ENCODE data around the gene CYP2W1. TPM values are rescaled to one million over a fixed set of nuclear protein-coding genes. Genes with fewer than 3 reads are reported as not detected.
A peak's percentile ranks its signal among the peaks of the same experiment; 100 is the strongest.

Gene CYP2W1
- total and polyA plus RNA-seq, 2 experiments from 2014 or later = 31.1 to 72.3 TPM

DNA sequence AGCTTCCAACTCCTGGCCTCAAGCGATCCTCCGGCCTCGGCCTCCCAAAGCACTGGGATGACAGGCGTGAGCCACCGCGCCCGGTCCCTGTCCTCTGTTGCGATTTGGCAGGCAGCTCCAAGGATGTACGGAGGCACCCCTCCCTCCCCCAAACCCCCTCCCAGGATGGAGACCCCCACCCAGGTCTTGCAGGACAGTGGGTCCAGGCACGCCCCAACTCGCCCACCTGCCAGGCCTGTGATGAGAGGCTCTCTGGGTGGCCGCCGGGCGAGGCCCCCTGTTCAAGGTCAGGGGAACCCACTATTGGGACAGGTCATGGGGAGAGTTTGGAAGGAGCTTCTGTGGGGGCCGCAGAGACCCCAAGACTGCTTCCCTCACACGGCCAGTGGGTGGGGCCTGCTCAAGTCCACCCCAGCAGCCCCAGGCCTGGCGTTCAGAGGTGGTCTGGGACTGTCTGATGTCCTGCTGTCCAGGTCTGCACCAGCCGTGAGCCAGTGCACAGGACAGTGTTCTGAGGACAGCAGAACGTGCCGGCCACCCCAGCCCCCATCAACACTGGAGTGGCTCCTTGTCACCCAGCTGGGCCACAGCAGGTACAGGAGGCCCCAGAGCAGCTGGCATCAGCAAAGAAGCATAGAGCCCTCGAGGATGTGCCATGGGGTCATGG, 31.0 kb upstream of the CYP2W1 start:
- Histone ChIP-seq H3K9me2 (replicated peaks; ENCODE audit: insufficient read depth) (no peaks in the 10 kb centered on the region), H3K27me3 (peaks cover 7% of the 10 kb centered on the region), H3K79me2 (peaks cover 2% of the 10 kb centered on the region), H3K36me3 (replicated peaks; ENCODE audit: insufficient read depth, low read depth) (no peaks in the 10 kb centered on the region), H4K20me1 (ENCODE audit: insufficient read depth, poor library complexity, severe bottlenecking) (no peaks in the 10 kb centered on the region), H3K27ac (no peak overlapping the region), H3K4me2 (no peak overlapping the region), H3K9me3 (ENCODE audit: low read depth) (no peaks in the 10 kb centered on the region), H2AFZ (no peak overlapping the region), H3K4me1 (ENCODE audit: insufficient read depth) (no peaks in the 10 kb centered on the region), H3K4me3 (no peak overlapping the region)
- 92% methylated on average over 17 of the region's 21 CpGs for WGBS (ENCODE audit: low lambda C conversion rate, missing lambda C conversion rate)
- DNase-seq (ENCODE audit: low spot score) = no peak
- no peak for TF ChIP-seq CTCF (IDR thresholded peaks at IDR 0.05; ENCODE audit: poor library complexity)
- no peak for TF ChIP-seq EZH2 (IDR thresholded peaks at IDR 0.05; ENCODE audit: borderline replicate concordance)
- TF ChIP-seq EZH2phosphoT487 (IDR thresholded peaks at IDR 0.05; ENCODE audit: low read depth, severe bottlenecking, unreplicated experiment) = no peak

DNA sequence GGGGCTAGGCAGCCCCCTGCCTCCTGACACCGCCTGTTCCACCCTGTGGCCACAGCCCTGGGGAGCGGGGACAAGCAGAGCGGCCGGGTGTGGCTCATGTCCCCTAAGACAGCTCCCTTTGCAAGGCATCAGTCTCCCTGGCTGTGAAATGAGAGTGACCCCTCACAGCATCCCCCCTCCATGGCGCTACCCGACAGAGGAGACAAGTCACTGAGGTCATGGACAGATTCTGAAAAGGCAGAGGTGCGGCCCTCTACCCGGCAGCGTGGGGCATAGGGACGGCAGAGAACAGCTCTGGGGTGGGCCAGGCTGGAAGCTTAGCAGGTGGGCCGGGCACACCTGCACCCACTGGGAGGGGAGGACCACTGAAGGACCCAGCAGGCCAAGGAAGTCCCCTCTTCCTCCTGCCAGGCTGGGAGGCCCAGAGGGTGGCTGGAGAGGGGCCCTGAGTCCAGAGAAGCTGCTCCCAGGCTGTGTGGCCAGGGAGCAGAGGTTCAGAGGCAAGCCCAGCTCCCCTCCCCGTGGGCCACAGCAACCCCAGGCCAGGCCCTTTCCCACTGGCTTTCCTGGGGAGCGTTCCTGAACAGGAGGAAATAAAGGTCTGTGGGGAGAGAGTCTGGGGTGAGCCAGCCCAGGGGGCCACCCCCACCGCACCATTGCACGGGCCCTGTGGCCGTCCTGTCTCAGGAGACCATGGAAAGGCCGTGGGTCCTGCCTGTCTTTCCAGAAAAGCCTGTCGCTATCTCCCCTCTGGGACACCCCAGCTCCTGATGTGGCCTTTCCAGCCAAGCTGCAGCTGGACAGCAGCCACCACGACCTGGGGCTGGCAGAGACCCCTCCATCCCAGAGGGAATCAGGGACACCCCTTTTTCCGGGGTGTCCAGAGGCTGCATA, 30.2 kb upstream of the CYP2W1 start:
- H3K4me3 ChIP-seq = peak overlapping the region; percentile 38
- TF ChIP-seq EZH2phosphoT487 (IDR thresholded peaks at IDR 0.05; ENCODE audit: low read depth, severe bottlenecking, unreplicated experiment) (no peak), CTCF (IDR thresholded peaks at IDR 0.05; ENCODE audit: poor library complexity) (no peak), EZH2 (IDR thresholded peaks at IDR 0.05; ENCODE audit: borderline replicate concordance) (no peak)
- peak overlapping the region; percentile 70 for H3K27ac ChIP-seq
- no peaks in the 10 kb centered on the region for H3K4me1 ChIP-seq (ENCODE audit: insufficient read depth)
- H3K79me2 ChIP-seq = peaks cover 2% of the 10 kb centered on the region
- H3K36me3 ChIP-seq (replicated peaks; ENCODE audit: insufficient read depth, low read depth) = no peaks in the 10 kb centered on the region
- no peak for DNase-seq (ENCODE audit: low spot score)
- peak overlapping the region; percentile 94 for H3K4me2 ChIP-seq
- H4K20me1 ChIP-seq (ENCODE audit: insufficient read depth, poor library complexity, severe bottlenecking) = no peaks in the 10 kb centered on the region
- WGBS (ENCODE audit: low lambda C conversion rate, missing lambda C conversion rate) = 87% methylated on average over 17 of the region's 20 CpGs
- H3K9me2 ChIP-seq (replicated peaks; ENCODE audit: insufficient read depth) = no peaks in the 10 kb centered on the region
- H3K9me3 ChIP-seq (ENCODE audit: low read depth) = no peaks in the 10 kb centered on the region
- H3K27me3 ChIP-seq = peaks cover 7% of the 10 kb centered on the region
- H2AFZ ChIP-seq = no peak overlapping the region

DNA sequence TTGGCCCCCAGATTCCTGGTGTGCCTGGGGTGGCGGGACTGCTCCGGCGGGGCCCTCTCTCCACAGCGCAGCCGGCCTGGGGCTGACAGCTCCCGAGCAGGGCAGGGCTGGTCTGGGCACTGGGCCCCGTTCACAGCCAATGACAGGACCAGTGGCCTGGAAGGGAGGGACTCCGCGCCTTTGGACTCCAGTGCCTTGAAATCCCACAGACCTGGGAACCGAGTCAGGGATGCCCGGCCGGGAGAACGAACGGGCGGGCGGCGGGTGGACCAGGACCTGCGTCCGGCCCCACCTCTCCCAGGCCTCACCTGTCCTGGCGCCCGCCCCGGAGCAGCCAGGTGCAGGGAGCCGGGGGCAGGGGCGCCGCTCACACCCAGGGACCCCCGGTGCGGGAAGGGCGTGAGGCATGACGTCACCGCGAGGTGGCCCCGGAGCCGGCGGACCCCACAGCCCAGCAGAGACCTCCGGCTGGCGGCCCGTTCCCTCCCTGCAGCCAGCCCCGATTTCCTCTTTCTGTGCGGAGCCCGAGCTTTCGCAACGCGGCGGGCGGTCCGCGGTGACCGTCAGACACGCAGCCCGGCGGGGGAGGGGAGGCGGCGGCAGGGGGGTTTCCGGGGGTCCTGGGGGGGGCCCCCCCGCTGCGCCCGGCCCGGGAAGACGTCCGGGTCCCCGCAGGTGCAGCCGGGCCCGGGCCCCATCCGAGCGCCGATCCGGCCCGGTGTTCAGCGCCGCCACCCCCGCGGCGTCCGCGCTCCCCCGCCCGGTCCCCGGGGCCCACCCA, 29.2 kb upstream of the CYP2W1 start:
- no peaks in the 10 kb centered on the region for H3K9me2 ChIP-seq (replicated peaks; ENCODE audit: insufficient read depth)
- peaks cover 7% of the 10 kb centered on the region for H3K27me3 ChIP-seq
- no peaks in the 10 kb centered on the region for H3K36me3 ChIP-seq (replicated peaks; ENCODE audit: insufficient read depth, low read depth)
- TF ChIP-seq EZH2 (IDR thresholded peaks at IDR 0.05; ENCODE audit: borderline replicate concordance) (no peak), CTCF (IDR thresholded peaks at IDR 0.05; ENCODE audit: poor library complexity) (no peak), EZH2phosphoT487 (IDR thresholded peaks at IDR 0.05; ENCODE audit: low read depth, severe bottlenecking, unreplicated experiment) (no peak)
- no peaks in the 10 kb centered on the region for H3K4me1 ChIP-seq (ENCODE audit: insufficient read depth)
- no peaks in the 10 kb centered on the region for H4K20me1 ChIP-seq (ENCODE audit: insufficient read depth, poor library complexity, severe bottlenecking)
- H3K27ac ChIP-seq = peak overlapping the region; percentile 70
- peak overlapping the region; percentile 38 for H3K4me3 ChIP-seq
- H3K4me2 ChIP-seq = peak overlapping the region; percentile 94
- peaks cover 2% of the 10 kb centered on the region for H3K79me2 ChIP-seq
- H3K9me3 ChIP-seq (ENCODE audit: low read depth) = no peaks in the 10 kb centered on the region
- no peak overlapping the region for H2AFZ ChIP-seq
- peak; percentile 78 for DNase-seq (ENCODE audit: low spot score)
- WGBS (ENCODE audit: low lambda C conversion rate, missing lambda C conversion rate) = 5% methylated on average over 29 of the region's 78 CpGs
